ENCODE measurements around the gene DUSP5. TPM values are rescaled to one million over a fixed set of nuclear protein-coding genes. Genes with fewer than 3 reads are reported as not detected.
A peak's percentile ranks its signal among the peaks of the same experiment; 100 is the strongest.

DUSP5 gene
- total and polyA plus RNA-seq, 12 donors = 11.7 to 61.7 (median 17.4) TPM

DNA sequence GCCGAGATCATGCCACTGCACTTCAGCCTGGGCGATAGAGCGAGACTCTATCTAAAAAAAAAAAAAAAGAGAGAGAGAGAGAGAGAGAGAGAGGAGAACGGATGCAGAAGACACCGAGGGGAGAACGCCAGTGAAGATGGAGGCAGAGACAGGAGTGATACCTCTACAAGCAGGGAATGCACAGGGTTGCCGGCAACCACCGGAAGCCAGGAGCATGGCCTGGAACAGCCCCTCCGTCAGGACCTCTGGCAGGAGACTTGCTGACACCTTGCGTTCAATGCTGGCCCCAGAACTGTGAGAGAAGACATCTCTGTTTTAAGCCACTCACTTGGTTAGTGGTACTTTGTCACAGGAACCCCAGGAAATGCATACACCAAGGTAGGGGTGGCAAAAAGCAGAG lies 38.1 kb upstream of the DUSP5 start:
- Histone ChIP-seq H3K27me3 (no peaks in the 10 kb centered on the region), H3K9me3 (replicated peaks in 1 of 3) (no peaks in the 10 kb centered on the region), H3K27ac (no peak overlapping the region), H3K36me3 (replicated peaks in 1 of 2) (no peaks in the 10 kb centered on the region), H3K4me3 (no peak overlapping the region), H3K4me1 (replicated peaks in 1 of 2) (no peaks in the 10 kb centered on the region)
- intact Hi-C loops (cut with DNase I) = no loop called here
- DNase-seq = peak in 1 of 7 donors; percentile 27
- TF ChIP-seq, protein P1, sequence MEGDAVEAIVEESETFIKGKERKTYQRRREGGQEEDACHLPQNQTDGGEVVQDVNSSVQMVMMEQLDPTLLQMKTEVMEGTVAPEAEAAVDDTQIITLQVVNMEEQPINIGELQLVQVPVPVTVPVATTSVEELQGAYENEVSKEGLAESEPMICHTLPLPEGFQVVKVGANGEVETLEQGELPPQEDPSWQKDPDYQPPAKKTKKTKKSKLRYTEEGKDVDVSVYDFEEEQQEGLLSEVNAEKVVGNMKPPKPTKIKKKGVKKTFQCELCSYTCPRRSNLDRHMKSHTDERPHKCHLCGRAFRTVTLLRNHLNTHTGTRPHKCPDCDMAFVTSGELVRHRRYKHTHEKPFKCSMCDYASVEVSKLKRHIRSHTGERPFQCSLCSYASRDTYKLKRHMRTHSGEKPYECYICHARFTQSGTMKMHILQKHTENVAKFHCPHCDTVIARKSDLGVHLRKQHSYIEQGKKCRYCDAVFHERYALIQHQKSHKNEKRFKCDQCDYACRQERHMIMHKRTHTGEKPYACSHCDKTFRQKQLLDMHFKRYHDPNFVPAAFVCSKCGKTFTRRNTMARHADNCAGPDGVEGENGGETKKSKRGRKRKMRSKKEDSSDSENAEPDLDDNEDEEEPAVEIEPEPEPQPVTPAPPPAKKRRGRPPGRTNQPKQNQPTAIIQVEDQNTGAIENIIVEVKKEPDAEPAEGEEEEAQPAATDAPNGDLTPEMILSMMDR (IDR thresholded peaks at IDR 0.05) = no peak
- TF ChIP-seq POLR2A (IDR thresholded peaks at IDR 0.05) = no peak
- 90 to 96% (median 94%) methylated on average over 10 of the region's 10 CpGs for WGBS, 4 donors

DNA sequence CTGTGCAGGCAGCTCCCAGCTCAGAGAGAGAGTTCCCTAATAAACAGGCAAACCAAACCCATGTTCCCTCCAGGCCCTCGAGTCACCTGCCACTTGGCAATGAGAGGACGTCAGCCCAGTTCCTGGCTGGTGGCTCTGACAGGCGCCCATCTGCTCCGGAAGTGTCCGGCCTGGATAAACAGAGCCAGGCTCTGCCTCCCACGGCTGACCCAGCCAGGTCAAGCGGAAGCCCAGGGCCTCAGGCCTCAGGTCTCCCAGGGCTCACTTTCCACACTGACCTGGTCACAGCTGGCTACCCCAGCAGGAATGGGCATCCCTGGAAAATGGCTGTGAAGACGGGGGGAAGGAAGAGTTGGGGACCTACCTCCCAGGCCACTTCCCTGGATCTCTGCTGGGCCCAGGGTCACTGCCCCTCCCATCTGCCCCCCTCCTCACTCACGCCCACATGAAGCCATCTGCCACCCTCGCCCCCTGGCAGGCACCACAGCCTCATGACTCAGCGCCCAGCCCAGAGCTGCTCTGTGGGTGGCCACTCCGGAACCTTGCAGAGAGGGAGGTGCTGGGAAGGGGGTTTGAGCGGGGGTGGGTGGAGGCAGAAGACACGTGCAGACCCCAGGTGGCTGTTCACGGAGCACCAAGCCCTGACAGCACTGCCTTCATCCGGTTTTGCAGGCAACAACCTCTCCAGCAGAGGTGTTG lies 37.4 kb upstream of the DUSP5 start:
- Histone ChIP-seq H3K4me3 (no peak overlapping the region), H3K36me3 (replicated peaks in 1 of 2) (no peaks in the 10 kb centered on the region), H3K27me3 (no peaks in the 10 kb centered on the region), H3K9me3 (replicated peaks in 1 of 3) (no peaks in the 10 kb centered on the region), H3K4me1 (replicated peaks in 1 of 2) (no peaks in the 10 kb centered on the region), H3K27ac (no peak overlapping the region)
- WGBS, 4 donors = 55 to 71% (median 64%) methylated on average over 13 to 16 of the region's 16 CpGs
- peak in 5 of 7 donors; percentile 12 to 56 (median 34) for DNase-seq
- TF ChIP-seq, protein P1 (IDR thresholded peaks at IDR 0.05) = no peak
- TF ChIP-seq POLR2A (IDR thresholded peaks at IDR 0.05) = no peak
- intact Hi-C loops (cut with DNase I) = no loop called here

DNA sequence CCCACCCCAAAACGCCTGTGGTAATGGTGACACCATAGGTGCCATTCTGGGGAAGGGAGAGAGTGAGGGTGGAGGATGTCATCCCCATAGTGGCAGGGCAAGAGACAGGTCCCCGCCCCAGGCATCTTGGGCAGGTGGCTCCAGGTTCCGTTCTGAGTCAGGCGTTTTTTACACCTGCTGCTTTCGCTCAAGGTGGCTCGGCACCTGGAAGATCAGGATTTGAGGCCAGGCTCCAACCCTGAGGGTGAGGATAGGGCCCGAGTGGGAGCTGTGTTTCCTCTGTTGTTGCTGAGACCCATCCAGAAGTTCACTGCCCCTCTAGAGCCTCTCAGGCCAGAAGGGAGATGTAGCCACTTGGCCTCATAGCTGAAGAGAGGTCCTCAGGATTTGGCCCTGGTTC lies 36.6 kb upstream of the DUSP5 start:
- Histone ChIP-seq H3K27ac (no peak overlapping the region), H3K4me3 (no peak overlapping the region), H3K27me3 (no peaks in the 10 kb centered on the region), H3K36me3 (replicated peaks in 1 of 2) (no peaks in the 10 kb centered on the region), H3K9me3 (replicated peaks in 1 of 3) (no peaks in the 10 kb centered on the region), H3K4me1 (replicated peaks in 1 of 2) (no peaks in the 10 kb centered on the region)
- peak in 1 of 7 donors; percentile 28 for DNase-seq
- TF ChIP-seq, protein P1 (IDR thresholded peaks at IDR 0.05) = no peak
- no peak for TF ChIP-seq POLR2A (IDR thresholded peaks at IDR 0.05)
- WGBS, 4 donors = 82 to 89% (median 85%) methylated on average over 5 to 7 of the region's 7 CpGs
- intact Hi-C loops (cut with DNase I) = no loop called here

DNA sequence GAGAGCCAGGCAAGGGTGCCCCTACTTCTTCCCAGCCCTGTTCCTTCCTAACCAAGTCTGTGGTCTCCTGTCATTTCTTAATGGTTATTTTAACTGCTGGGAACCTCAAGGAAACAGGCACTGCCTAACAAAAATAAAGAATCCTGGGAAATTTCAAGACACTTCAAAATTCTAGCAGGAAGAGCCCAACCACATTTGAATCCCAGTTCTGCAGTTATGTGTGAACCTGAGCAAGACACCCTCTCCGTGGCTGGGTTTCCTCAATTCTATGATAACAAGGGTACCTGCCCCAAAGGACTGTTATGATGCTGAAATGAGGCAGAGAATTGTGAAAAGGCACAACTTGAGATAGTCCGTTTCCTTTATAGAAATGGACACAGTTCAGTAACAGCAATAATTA lies 36.2 kb upstream of the DUSP5 start:
- TF ChIP-seq, protein P1 (IDR thresholded peaks at IDR 0.05) = no peak
- no peak for TF ChIP-seq POLR2A (IDR thresholded peaks at IDR 0.05)
- H3K4me1 ChIP-seq (replicated peaks in 1 of 2) = no peaks in the 10 kb centered on the region
- no peak overlapping the region for H3K27ac ChIP-seq
- DNase-seq = no peak
- H3K9me3 ChIP-seq (replicated peaks in 1 of 3) = no peaks in the 10 kb centered on the region
- no peak overlapping the region for H3K4me3 ChIP-seq
- H3K27me3 ChIP-seq = no peaks in the 10 kb centered on the region
- WGBS, 4 donors = 62 to 70% (median 64%) methylated on average over 2 of the region's 2 CpGs
- intact Hi-C loops (cut with DNase I) = no loop called here
- H3K36me3 ChIP-seq (replicated peaks in 1 of 2) = no peaks in the 10 kb centered on the region
